GM13977 (cell line): Measurements from ENCODE around the gene ROCK1.

Experiments used
- DNase-seq: peaks from one replicate; pipeline ENCODE4 v3.0.0; 2012; ENCODE audit warnings: low spot score
- in situ Hi-C: fragments of 300-500 bp; cut with MboI; formaldehyde crosslinking; loops from one replicate; pipeline ENCODE4 v1.12.0; 2022; ENCODE audit warnings: low sequenced_read_pairs, low pct_unique_long_range_greater_than_20kb, mixed read lengths, inconsistent platforms; ENCODE audit not compliant: unreplicated experiment
- TF ChIP-seq, protein P1 (sequence below): IDR thresholded peaks from 2 replicates; pipeline ENCODE4 v1.5.1; 2012; ENCODE audit warnings: mild to moderate bottlenecking, control low read depth; ENCODE audit not compliant: insufficient read depth; ENCODE audit errors: extremely low read depth, missing control alignments

ROCK1 gene

GRCh38 chr18:21105936-21106335, 5.7 kb downstream of the ROCK1 start:
- in situ Hi-C loops, result no loop called here
- peak; percentile 29 for DNase-seq
- TF ChIP-seq, protein P1, sequence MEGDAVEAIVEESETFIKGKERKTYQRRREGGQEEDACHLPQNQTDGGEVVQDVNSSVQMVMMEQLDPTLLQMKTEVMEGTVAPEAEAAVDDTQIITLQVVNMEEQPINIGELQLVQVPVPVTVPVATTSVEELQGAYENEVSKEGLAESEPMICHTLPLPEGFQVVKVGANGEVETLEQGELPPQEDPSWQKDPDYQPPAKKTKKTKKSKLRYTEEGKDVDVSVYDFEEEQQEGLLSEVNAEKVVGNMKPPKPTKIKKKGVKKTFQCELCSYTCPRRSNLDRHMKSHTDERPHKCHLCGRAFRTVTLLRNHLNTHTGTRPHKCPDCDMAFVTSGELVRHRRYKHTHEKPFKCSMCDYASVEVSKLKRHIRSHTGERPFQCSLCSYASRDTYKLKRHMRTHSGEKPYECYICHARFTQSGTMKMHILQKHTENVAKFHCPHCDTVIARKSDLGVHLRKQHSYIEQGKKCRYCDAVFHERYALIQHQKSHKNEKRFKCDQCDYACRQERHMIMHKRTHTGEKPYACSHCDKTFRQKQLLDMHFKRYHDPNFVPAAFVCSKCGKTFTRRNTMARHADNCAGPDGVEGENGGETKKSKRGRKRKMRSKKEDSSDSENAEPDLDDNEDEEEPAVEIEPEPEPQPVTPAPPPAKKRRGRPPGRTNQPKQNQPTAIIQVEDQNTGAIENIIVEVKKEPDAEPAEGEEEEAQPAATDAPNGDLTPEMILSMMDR, result no peak

- DNase-seq, result no peak
- TF ChIP-seq, protein P1, result no peak
- in situ Hi-C loops, result no loop called here
These were observed 10.4 kb downstream of the ROCK1 start for GRCh38 chr18:21101172-21101571.

DNA sequence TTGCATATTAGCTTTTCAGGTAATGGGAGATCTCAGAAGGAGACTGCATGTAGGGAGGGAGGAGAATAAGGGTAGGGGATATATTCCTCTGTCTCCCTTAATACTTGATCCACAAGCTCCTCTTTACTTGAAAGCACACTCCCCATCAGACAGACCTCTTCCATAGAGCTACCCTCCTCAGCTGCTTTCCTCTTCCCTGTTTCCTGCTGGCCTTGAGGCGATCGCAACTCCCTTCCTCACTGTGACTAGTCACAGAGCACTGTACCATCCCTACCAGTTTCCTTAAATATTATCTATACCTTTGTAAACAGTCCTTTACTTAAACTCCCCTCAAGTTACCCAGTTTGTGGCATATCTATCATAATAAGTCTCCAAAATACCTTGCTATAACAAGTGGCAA, 10.9 kb downstream of the ROCK1 start:
- no peak for DNase-seq
- TF ChIP-seq, protein P1, result no peak
- in situ Hi-C loops, result no loop called here

DNA sequence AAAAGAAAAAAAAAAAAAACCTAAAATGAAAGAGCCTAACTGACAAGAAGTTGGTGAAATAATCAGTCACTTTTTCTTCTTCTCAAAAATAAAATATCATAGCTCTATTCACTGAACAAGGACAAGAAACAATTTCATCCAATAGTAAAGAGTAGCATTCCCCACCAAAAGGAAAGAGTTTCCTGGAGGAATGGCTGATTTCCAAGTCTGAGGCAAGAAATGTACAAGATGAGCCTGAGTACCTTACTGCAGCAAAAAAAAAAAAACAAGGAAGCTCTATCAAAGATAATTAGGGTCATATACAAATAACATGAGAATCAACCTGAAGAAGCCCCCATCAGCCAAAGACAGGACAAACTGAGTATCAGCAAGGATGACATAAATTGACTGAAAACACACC, 11.5 kb downstream of the ROCK1 start:
- TF ChIP-seq, protein P1, result no peak
- in situ Hi-C loops, result no loop called here
- no peak for DNase-seq

- in situ Hi-C loops, result no loop called here
- DNase-seq, result no peak
These were observed 12.2 kb downstream of the ROCK1 start for GRCh38 chr18:21099442-21099841.

GRCh38 chr18:21096760-21097159, 14.9 kb downstream of the ROCK1 start:
- TF ChIP-seq, protein P1, result no peak
- no peak for DNase-seq
- in situ Hi-C loops, result no loop called here

More at GRCh38 chr18:21099442-21099841, 12.2 kb downstream of the ROCK1 start:
- TF ChIP-seq, protein P1, result no peak

DNA sequence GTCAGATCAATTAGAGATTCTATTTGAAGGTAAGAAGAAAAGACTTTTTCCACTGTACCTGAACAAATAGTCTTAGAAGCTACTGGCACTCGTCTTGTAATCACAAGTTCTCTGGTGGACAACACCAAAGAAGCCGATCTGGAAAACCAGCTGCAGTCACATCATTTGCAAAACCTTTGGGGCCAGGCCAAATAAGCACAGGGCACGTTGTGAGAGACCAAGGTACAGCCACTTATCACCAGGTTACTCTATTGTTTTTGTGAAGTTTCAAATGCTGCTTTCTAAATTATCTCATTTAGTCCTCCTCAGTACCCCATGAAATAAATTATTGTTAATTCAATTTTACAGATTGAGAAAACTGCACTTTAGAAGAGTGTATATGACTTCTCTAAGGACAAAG, 18.5 kb downstream of the ROCK1 start:
- DNase-seq, result no peak
- in situ Hi-C loops, result no loop called here
- TF ChIP-seq, protein P1, result no peak
